HG03378 (cell line): ENCODE measurements around the gene ZNF423.

Experiments
- ATAC-seq: cut with Tn5 transposase; IDR thresholded peaks from one replicate; pipeline ENCODE4 v1.9.1; 2021; ENCODE audit warnings: mild to moderate bottlenecking, moderate library complexity; ENCODE audit not compliant: unreplicated experiment

The ZNF423 gene

GRCh38 chr16:49502136-49502881, 353.6 kb downstream of the ZNF423 start:
- no peak for ATAC-seq

GRCh38 chr16:49499869-49500610, 355.9 kb downstream of the ZNF423 start:
- ATAC-seq = no peak

DNA sequence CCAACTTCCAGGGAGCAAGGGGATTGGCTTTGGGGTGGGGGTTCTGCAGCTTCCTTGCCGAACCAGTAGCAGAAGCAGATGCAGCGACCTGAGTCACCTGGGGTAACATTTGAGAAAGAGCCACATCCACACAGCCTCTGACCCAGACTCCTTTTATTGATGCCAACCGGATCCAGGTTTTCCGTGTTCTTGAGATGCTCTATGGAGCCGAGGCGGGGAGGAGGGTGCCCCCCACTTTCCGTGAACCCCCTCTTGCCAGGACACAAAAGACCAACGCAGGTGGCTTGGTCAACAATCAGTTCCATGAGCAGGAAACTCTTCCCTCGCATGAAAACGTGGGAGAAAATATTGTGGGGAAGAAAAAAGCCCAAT, 356.5 kb downstream of the ZNF423 start:
- ATAC-seq = no peak

DNA sequence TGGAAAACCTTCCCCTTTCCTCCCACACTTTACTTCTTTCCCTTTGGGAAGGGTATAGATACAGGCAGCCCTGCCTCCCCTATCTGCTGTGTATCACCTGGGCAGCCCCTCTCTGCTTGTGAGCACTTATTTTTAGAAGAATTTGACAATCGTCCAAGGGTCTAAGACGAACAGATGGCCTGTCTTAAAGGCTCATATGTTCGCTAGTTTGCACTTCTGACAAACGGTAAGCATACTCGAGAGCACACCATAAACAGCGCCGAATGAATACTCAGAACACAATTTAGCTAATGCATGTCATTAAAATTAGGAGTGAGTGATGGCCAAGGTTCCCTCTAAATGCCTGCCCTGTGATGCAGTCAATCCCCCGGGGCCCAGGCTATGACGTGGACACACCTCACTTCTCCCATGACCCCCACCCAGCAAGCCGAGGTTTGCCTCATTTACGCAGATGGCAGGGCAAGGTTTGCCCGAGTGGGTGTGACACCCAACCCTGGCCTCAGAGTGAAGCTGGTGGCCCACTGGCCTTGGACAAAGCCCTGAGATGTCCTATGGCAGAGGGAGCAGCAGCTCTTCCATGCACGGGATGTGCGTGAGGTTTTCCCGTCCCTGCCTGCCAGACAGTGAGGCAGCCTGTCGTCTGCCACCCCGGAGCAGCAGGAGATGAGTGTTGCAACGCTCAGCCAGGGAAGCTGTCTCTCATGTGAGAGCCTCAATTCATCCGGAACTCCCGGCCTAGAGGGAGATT, 357.1 kb downstream of the ZNF423 start:
- no peak for ATAC-seq

DNA sequence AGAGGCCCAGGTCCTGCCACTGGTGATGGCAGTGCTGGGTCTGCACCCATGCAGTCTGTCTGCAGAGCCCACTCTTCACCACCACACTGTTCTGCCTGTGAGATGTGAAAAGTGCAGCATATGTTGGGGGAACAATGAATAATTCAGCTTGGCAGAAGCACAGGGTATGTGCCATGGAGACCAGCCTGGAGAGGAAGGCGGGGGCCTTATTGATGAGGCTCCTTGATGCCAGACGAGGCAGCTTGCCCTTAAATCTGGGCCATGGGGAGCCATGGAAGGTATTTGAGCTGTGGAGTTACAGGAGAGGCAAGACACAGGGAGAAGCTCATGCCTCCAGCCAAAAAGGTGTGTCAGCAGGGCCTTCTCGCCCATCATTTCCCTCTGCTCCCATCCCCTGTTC, 357.6 kb downstream of the ZNF423 start:
- ATAC-seq = no peak

GRCh38 chr16:49497466-49497865, 358.4 kb downstream of the ZNF423 start:
- ATAC-seq = no peak

DNA sequence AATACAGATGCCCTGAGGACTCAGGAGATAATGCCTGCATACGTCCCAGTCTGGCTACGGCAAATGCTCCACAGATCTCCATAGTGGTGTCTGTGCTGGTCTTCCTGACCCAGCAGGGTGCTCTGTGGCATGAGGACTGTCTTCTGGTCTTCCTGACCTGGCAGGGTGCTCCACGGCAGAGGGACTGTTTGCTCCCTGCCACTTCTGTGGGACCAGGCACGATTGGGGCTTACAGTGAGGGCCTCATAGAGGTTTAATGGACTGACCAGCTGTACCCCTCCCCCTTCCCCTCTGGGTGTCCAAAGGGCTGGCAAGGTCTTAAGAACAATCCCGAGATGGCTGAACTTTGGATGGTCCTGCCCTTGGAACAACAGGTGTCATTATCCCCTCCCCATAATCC, 359.3 kb downstream of the ZNF423 start:
- no peak for ATAC-seq

- no peak for ATAC-seq
These were observed 360.1 kb downstream of the ZNF423 start for GRCh38 chr16:49495596-49496355.

DNA sequence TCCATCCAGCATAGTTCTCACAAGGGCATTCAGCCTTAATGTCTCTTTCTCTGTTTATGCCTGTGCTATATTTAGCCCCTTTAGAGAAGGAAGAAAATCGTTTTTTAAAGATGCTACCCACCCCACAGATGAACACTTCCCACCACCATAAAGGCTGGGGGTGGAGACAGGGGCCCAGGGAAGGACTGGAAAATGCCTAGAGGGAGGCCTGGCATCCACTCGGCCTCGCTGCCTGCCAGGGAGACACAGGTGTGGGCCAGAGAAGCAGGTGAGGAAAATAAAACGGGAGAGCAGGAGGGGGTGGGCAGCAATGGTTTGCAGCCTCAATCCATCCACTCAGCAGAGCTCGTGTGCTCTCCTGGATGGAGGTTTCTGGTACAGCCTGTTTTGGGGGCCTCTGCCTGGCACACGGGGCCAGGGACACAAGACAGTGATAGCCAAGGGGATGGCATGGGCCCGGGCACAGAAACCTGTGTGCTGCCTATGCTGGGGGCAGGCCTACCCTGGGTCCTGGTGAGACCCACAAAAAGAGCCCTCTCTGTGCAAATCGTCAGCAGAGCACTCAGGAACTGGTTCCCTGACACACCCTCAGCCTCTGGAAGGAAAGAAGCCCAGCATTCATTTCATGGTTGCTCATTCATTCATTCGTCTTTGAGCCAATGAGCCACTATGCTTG, 360.9 kb downstream of the ZNF423 start:
- ATAC-seq = no peak

DNA sequence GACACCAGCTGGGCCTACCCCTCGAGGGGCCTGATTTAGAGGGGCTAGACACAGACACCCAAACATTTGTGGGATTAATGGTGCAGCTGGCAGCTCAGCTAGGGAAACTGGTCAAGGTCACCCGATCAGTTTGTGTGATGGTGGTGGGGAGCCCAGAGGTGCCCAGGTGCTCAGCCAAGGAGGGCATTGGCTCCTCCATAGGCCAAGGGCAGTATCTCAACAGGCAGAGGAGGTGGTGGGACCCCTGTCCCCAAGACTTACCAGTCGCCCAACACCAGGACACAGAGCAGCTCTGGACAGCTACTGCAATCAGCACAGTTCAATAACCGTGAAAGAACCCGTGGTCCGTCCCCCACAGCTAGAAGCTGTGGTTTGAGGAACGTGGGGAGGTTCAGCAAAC, 361.4 kb downstream of the ZNF423 start:
- no peak for ATAC-seq

DNA sequence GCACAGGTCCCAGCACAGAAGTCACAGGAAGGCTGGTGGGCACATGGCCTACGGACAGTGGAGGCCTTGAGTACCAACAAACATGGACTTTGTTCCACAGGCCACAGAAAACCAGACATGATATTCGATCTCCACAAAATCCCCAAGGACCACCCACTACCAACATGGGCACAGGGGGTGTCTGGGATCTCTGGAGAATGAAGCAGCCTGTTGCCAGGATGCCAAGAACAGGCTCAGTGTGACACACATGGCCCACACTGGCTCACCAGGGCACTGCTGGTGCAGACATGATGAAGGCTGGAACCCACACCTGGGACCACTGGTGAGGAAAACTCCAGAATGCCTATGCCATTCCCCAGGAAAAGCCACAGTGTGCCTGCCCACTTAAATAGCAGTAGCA, 362.1 kb downstream of the ZNF423 start:
- ATAC-seq = no peak

DNA sequence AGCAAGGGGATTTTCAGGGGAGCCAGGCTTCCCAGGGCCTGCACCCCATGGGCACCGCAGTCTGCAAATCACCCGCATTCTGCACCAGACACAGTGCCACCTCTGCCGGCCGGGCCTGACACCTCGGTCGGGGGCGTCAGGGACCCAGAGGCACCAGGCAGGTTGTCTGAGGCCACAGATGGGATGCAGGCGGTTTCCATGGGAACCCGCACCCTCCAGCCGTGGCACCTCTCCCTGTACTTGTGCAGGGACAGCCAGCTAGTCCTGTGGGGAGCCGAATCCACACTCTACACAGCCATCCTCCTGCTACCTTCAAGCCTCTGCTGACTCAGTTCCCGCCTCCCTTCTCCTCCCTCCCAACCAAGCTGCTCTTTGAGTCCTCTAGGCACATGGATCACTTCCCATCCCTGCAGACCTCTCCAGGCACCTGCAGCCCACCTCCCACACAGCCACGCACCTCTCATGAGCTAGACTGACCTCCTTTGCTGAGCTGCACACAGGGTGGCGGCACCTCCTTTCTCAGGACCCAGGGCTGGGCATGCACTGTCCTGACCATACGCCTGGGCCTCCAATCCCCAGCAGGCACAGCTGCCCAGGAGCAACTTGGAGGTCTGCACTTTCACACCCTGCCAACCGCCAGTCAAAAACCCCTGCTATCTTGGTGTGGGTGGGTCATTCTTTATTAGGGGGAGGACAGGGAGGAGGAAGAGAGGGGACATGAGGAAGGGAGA, 362.9 kb downstream of the ZNF423 start:
- no peak for ATAC-seq

GRCh38 chr16:49491771-49492761, 363.8 kb downstream of the ZNF423 start:
- no peak for ATAC-seq

GRCh38 chr16:49491106-49491670, 364.7 kb downstream of the ZNF423 start:
- no peak for ATAC-seq

DNA sequence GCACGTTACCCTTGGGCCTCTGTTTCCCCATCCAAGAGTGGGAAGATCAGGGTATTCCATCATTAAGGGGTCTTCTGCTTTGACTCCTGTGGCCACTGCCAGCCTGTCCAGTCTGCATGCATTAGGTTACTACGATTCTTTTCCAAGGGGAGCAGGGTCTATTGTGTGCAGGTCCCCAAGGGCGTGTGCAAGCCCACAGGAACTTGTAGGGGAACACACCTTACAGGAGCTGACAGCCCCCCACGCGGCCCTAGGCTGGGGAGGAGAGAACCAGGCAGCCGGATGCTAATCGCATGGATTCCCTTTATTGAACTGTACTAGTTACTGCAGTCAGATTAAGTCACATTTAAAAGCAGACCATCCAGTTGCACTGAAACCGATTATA, 365.6 kb downstream of the ZNF423 start:
- no peak for ATAC-seq

DNA sequence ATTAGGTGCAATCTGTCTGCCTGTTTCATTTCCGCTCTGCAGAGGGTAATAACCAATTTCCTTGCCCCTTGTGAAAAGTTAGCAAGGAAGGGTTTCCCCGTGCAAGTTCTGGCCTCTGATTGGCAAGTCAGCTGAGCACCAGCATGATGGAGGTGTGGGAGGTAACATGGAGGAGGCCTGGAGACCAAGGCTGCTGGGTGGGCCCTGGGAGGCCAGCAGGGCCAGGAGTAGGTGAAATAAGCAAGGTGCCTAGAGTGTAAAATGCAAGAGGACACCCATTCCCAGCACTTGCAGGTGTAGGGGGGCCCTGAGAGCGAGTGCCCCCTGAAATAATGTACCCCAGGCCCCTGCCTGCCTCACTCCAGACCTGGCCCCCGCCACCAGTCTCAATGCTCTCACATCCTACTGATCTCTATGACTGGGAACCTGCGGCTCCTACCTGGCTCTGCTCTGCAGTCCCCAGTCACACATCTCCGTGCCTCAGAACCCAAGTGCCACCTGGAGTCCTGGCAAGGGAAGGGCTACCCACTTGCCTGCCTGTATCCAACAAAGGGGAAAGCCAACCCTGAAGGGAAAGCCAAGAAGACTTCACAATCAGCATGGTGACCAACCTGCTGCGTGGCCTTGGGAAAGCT, 366.1 kb downstream of the ZNF423 start:
- ATAC-seq = no peak

GRCh38 chr16:49488740-49489525, 367.0 kb downstream of the ZNF423 start:
- no peak for ATAC-seq
